Keratinocyte (primary cell): ENCODE results near the gene ERBIN.

ENCODE experiments used
- EZH2 ChIP-seq: IDR thresholded peaks from one replicate; pipeline ENCODE4 v1.6.1; 2012; ENCODE audit warnings: inconsistent platforms, mild to moderate bottlenecking, low read length, moderate library complexity
- TF ChIP-seq, protein P1 (sequence below), 3 experiments: IDR thresholded peaks in 1 of 3; conservative IDR thresholded peaks in 1 of 3; optimal IDR thresholded peaks in 1 of 3; 2 replicates in 2 of 3; 3 replicates in 1 of 3; pipeline versions ENCODE3 to v1.5.1; 2011; ENCODE audit warnings: low read length in 3 of 3, mild to moderate bottlenecking in 3 of 3, moderate library complexity in 2 of 3, control low read depth in 1 of 3, inconsistent platforms in 1 of 3; ENCODE audit not compliant: insufficient read depth in 2 of 3; ENCODE audit errors: extremely low read depth in 1 of 3

DNA sequence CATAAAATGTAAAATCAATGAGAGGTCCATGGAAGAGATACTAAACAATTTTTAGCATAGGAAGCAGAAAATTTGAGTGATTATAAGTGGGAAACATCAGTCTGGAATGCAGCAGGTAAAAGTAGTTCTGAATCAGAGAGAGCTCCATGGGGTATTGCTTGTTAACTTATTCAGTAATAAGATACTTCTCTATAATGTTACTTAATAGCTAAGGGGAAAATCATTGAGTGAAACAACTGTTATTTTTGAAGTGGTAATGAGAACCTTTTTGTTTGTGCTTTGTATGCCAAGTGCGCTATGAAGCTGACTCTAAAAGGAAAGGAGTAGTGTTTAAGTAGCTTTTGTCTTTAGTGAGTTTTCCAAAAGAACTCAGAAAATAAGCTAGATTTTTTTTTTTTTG, 95.2 kb downstream of the ERBIN start:
- TF ChIP-seq, protein P1, sequence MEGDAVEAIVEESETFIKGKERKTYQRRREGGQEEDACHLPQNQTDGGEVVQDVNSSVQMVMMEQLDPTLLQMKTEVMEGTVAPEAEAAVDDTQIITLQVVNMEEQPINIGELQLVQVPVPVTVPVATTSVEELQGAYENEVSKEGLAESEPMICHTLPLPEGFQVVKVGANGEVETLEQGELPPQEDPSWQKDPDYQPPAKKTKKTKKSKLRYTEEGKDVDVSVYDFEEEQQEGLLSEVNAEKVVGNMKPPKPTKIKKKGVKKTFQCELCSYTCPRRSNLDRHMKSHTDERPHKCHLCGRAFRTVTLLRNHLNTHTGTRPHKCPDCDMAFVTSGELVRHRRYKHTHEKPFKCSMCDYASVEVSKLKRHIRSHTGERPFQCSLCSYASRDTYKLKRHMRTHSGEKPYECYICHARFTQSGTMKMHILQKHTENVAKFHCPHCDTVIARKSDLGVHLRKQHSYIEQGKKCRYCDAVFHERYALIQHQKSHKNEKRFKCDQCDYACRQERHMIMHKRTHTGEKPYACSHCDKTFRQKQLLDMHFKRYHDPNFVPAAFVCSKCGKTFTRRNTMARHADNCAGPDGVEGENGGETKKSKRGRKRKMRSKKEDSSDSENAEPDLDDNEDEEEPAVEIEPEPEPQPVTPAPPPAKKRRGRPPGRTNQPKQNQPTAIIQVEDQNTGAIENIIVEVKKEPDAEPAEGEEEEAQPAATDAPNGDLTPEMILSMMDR (optimal IDR thresholded peaks at IDR 0.05 in 1 of 3, IDR thresholded peaks at IDR 0.05 in 1 of 3, conservative IDR thresholded peaks at IDR 0.05 in 1 of 3; ENCODE audit: extremely low read depth in 1 of 3, insufficient read depth in 2 of 3, low read length in 3 of 3), result no peak
- TF ChIP-seq EZH2, result no peak
